Retinal pigment epithelial cell (primary cell): ENCODE measurements around the gene MGP.

Experiments used
- DNase-seq: peaks from one replicate; pipeline ENCODE4 v3.0.0-alpha.2; 2010; ENCODE audit warnings: low read depth
- H3K4me3 ChIP-seq: 2 replicates; pipeline ENCODE4 v1.5.1; 2011; ENCODE audit warnings: mild to moderate bottlenecking, low read length, control low read depth, moderate library complexity
- TF ChIP-seq, protein P1 (sequence below): conservative IDR thresholded peaks from 2 replicates; pipeline ENCODE4 v1.5.1; 2011; ENCODE audit warnings: low read depth, low read length, control low read depth, inconsistent platforms

The MGP gene

DNA sequence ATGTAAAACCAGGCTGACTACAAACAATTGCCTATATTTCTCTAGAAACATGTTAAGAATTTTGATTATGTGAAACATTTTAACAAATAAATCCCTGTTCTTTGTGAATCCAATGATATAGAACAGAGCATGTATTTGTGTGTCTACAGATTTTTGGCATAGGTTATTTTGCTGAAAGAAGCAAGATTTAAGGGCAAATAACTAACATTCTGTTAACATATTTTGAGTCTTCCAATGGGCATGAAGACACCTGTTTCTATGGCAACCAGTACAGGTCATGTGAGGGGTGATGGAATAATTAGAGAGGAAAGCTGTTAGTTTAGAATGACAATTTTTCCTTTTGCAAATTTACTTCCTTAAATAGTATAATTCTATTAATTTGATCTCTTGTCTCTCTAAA is 51.1 kb downstream of the MGP start:
- H3K4me3 ChIP-seq, result no peak overlapping the region
- TF ChIP-seq, protein P1, sequence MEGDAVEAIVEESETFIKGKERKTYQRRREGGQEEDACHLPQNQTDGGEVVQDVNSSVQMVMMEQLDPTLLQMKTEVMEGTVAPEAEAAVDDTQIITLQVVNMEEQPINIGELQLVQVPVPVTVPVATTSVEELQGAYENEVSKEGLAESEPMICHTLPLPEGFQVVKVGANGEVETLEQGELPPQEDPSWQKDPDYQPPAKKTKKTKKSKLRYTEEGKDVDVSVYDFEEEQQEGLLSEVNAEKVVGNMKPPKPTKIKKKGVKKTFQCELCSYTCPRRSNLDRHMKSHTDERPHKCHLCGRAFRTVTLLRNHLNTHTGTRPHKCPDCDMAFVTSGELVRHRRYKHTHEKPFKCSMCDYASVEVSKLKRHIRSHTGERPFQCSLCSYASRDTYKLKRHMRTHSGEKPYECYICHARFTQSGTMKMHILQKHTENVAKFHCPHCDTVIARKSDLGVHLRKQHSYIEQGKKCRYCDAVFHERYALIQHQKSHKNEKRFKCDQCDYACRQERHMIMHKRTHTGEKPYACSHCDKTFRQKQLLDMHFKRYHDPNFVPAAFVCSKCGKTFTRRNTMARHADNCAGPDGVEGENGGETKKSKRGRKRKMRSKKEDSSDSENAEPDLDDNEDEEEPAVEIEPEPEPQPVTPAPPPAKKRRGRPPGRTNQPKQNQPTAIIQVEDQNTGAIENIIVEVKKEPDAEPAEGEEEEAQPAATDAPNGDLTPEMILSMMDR, result no peak
- DNase-seq, result no peak

DNA sequence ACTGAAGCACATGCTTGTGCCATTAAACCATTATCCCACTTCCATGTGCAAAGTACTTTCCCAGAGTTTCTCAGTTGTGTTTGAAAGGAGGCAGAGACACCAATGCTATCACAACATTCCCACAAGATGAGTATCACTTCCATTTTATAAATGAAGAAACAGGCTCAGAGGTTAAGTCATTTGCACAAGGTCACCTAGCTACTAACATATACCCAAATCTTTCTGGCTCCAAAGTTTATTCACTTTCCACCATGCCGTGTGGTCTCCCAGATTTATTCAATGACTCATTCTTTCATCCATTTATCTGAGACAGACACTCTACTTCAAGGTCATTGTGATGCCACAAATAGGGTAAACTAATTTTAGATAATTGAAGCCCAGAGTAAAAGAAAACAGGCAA is 51.7 kb downstream of the MGP start:
- TF ChIP-seq, protein P1, result no peak
- no peak for DNase-seq

DNA sequence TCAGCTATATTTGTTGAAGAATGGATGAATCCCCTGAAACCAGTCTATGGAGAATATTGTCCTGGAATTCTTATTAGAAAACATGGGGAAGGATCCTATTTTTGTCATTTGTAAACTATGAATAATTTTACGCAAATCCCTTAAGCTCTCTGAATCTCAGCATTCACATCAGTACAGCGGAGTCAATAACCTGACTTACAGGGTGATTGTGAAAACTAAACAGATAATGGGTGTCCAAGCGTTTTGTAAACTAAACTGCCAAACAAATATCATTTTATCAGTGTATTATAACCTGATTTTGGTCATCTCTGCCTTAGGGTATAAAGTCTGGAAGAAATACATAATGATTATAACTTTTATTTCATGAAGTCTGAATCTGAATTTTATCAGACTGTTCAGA is 52.3 kb downstream of the MGP start:
- no peak overlapping the region for H3K4me3 ChIP-seq
- TF ChIP-seq, protein P1, result no peak
- no peak for DNase-seq

More for the DNA sequence above, 51.7 kb downstream of the MGP start:
- H3K4me3 ChIP-seq, result no peak overlapping the region
